Ramos (cell line): ENCODE results near the gene ANLN.
"Not testable (repeated sequence)": the region's sequence is repeated elsewhere in the genome, so short reads cannot be mapped to it uniquely, and the experiment has no call there.

Source experiments
- in situ Hi-C: fragments of 300-500 bp; cut with MboI; formaldehyde crosslinking; loops from one replicate; pipeline ENCODE4 v1.14.3; 2022; ENCODE audit warnings: low sequenced_read_pairs; ENCODE audit not compliant: unreplicated experiment

Gene ANLN

DNA sequence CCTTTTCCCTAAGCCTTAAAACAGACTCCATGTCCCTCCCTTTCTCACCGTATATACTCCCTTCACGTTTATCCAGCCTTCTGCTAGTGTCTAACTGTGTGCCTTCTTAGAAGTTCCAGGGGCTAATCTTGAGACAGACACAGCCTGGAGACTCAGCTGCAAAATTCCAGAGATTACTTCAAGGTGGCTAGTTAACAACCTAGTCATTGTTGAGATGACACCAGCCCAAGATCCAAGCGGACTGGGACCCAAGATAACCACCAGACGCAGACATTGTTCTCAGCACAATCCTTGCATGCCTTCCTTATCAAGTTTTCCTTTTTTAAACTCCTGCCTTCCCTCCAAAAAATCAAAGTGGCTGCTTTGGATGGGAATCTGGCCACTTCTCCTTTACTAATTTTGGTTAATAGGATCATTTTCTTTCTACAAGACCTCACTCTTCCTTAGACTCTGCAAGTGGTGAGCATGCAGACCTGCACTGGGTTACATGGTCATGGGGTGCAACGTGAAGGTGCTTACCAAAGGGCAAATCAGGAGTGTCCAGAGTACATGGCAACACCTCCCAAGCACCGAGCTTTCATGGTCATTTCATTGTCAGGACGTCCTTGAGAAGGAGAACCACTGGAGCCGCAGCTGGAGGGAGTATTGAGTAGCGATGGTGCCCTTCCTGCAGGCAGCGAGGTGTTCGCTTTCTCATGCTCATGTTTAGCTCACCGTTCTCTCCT is 69.7 kb downstream of the ANLN start:
- in situ Hi-C loops = loop anchor here (25.0 kb wide), 1 partner anchor 728 kb away; no protein-coding TSS in a partner anchor

DNA sequence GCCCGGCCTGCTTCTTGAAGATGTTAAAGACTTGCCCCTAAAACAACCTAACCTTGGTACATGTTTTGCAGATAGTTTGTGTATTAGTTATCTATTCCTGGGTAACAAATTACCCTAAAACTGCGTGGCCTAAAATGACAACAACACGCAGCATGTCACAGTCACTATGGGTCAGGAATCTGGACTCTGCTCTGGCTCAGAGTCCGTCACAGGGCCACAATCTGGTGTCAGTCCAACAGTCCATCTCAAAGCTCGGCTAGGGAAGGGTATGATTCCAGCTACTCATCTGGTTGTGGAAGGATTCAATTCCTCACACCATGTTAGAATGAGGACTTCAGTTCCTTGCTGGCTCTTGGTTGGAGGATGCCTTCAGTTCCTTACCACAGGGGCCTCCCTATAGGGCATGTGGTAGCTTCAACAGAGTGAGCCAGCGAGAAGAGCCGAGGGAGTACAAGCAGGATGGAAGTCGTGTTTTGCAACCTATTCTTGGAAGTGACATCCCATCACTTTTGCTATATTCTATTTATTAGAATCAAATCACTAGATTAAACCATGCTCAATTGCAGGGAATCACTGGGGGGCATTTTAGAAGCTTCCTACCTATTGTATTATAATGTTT is 71.3 kb downstream of the ANLN start:
- in situ Hi-C loops = loop anchor here (25.0 kb wide), 1 partner anchor 726 kb away; no protein-coding TSS in a partner anchor

DNA sequence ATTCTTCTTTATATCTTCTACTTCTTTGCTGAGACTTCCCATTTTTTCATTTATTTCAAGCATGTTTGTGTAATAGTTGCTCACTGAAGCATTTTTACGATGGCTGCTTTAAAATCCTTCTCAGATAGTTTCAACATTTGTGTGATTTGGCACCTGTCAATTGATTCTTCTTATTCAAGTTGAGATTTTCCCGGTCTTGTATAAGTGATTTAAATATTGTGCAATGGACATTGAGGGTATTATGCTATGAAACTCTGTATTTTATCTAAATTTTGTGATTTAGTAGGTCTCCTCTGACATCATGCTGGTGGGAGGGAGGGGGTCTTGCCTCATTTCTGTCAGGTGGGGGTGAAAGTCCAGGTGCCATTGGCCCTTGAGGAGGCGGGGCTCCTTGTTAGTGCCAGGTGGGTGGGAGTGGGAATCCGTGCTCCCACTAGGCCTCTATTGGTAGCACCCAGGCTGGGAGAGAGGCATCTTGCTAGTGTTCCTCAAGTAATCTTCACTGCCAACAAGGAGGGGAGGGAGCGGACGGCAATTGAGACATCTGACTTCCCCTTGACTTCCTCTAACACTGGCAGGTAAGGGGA is 73.0 kb downstream of the ANLN start:
- in situ Hi-C loops = loop anchor here (25.0 kb wide), 1 partner anchor 725 kb away; no protein-coding TSS in a partner anchor

DNA sequence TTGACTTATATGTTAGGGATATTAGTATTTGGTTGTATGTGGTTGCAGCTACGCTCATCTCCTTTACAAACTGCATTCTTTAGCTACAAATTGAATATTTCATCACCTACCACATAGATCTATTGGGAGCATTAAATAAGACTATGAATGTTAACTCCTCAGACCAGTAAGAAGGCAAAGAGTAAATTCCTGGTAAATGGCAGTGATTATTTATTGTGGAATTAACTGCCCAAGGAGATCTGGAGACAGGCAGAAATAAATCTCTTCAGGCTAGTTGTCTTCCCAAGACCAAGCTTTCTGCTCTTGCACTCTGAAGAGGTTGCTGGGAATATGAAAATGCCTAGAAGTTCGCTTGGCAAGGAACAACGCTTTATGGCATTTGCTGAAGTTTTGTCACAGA is 74.6 kb downstream of the ANLN start:
- in situ Hi-C loops = loop anchor here (25.0 kb wide), 1 partner anchor 723 kb away; no protein-coding TSS in a partner anchor

DNA sequence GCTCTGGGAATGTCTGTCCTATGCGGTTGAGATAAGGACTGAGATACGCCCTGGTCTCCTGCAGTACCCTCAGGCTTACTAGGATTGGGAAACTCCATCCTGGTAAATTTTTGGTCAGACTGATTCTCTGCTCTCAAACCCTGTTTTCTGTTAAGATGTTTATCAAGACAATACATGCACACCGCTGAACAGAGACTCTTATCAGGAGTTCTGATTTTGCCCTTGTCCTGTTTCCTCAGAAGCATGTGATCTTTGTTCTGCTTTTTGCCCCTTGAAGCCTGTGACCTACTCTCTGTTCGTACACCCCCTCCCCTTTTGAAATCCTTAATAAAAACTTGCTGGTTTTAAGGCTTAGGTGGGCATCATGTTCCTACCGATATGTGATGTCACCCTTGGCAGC is 76.3 kb downstream of the ANLN start:
- in situ Hi-C loops = loop anchor here (25.0 kb wide), 1 partner anchor 721 kb away; no protein-coding TSS in a partner anchor

DNA sequence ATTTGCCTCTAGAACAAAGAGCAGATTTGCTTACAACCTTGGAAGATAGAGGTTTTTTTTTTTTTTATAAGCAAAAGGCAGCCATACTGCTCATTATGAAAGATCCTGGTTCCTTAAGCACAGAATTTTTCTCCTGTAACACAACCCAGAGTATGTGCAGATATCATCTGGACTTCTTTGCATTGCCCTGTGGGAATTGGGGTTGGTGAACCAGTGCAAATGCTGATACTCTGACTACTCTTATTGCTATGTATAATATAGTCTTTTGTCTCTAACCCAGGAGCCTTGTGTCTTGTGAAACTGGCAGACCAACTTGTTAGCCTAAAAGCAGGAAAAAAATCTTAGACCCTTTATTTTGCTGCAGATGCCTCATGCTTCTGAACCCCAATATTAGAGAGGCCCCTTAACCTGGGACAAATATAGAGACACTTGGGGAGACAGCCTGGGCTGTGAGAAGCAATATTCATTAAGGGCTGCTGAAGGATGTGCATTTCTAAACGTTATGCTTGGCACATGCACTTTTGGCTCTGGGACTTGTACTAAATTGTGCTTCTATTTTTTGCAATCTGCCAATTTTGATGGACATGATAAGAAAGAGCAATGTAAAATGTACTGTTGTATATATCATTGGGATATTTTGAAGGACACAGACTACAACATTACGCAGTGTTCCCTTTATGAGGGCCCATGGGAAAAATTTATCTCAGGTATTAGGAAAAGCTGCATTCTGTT is 78.9 kb downstream of the ANLN start:
- in situ Hi-C loops = loop anchor here (25.0 kb wide), 1 partner anchor 719 kb away; no protein-coding TSS in a partner anchor

DNA sequence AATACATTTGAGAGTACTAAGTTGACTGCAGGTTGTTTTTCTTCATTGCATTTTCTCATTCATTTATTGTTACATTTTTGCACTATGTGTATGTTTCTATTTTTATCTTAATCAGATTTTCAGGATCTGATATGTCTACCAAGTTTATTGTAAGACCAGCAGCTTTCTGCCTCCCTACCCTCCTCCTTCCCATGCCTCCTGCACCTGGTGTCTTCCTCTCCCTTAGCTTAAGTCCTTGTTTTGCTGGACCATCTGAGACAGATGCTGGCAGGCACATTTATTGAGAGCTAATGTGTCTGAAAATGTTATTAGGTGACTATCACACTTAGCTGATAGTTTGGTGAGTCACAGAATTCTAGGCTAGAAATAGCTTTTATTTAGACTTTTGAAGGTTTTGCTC is 79.6 kb downstream of the ANLN start:
- in situ Hi-C loops = loop anchor here (25.0 kb wide), 1 partner anchor 718 kb away; no protein-coding TSS in a partner anchor

DNA sequence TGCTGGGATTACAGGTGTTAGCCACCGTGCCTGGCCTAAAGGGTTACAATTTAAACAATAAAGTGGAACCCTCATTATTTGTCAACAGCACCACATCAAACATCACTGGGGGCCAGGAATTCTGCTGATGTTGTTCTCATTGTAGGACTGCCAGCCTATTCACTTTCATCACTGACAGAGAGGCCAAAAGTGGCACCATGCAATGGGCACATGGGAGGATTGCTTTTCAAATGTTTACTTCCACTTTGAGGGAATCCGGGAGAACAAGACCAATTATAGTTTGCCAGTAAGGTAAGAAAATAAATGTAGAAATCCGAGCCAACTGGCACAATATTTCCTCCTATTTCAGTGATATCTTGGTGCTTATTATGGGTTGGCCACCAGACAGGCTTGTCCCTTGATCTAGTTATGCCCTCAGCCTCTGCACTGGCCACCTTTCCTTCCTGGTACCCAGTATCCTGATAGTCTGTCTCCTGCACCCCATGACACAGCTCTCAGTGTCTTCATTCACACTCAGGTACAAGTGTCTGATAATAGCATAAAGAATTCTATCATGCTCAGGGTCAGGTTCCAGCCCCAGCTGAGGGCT is 82.6 kb downstream of the ANLN start:
- in situ Hi-C loops = loop anchor here (25.0 kb wide), 1 partner anchor 715 kb away; no protein-coding TSS in a partner anchor

DNA sequence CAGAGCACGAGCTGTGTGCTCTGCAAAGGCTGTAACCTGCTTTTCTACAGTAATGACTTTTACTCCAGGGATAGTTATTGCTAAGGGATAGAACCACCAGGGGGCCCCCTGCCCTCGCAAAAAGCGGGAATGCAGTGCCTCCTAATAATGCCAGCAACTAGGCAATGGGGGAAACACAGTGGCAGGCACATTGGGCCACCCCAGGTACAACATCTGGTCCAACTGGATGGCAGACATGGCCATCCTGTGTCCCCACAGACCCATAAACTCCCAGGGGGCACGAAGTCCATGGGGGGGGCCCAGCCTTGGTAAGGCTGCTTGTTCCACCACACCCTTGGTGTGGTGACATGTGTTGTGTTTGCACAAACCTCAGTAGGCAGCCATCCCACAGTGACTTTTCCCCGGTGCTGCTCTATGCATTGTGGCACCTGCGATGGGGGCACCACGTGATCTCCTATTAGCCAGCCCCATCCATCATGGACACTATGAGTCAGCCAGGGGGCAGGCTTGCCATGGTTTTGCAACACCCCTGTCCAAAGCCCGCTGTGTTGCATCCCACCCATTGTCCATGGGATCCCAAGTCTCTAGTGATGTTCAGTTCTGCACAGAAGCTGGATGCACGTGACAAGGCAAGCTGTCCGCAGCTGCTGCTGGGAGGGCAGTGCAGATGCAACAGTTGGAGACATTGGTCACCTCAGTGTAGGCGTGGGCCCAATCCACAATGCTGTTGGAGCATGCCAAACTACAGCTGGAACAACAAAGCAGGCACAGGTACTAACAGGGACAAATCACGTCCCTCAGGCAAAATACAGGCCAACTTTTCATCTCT is 84.0 kb downstream of the ANLN start:
- in situ Hi-C loops = loop anchor here (25.0 kb wide), 1 partner anchor 714 kb away; no protein-coding TSS in a partner anchor

DNA sequence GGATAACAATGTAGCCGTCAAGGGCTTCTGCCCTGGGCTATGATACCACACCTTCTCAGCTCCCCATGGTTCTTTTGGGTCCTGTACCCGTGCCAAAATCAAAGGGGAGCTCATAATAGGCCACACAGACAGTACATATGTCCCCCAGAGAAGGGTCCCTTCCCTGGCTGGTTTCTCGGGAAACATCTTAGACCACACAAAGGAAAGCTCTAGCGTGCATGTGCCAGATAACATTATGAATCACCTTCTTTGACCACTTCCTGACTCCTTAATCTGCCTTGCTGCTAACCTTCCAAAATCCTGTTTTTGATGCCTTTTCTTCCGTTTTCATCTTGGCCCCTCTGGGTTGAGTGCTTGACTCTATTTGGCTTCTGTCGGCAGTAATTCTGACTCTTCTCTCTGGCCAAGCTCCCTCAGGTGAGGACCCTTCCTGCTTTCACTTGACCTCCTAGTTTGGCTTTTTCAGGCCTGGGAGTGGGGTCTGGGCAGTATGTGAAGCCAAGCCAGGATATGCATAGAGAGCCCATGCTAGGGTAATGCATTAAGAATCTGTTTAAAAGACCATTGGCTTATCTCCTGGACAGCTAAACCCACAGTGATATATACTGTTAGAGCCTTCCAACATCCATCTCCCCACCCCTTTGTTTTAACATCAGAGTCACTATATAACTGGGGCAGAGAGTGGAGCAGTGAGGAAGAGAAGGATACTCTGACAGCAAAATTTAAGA is 84.8 kb downstream of the ANLN start:
- in situ Hi-C loops = loop anchor here (25.0 kb wide), 1 partner anchor 713 kb away; no protein-coding TSS in a partner anchor

DNA sequence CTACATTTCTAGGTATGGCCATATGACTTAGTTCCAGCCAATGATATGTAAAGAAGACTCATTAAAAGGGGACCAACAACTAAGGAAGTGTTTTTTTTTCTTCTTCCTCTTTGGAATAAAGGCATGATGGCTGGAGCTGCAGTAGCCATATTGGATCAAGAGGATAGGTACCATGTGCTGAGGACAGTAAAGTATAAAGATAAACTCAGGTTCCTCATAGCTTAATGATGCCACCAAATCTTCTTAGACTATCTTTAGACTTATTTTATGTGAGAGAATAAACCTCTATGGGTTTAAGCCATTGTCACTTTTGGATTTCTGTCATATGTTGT is 85.3 kb downstream of the ANLN start:
- in situ Hi-C loops = no loop called here

DNA sequence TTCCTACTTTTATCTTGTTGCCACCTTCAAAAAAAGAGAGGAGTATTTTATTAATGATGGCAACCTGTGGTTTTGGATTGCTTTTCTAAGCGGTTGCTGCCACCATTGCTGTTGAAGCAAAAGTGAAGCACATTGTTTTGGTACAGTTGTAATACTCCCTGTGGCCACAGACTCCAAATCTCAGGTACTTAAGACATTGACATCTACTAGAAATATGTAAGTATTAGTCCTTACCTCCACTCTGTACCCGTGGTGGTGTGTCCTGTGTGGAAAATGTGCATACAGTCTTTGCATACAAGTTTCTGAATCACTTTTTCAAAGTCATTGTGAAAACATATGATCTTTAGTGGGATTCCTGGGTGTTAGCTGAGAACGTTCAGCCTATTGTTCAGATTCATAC is 85.7 kb downstream of the ANLN start:
- in situ Hi-C loops = no loop called here

DNA sequence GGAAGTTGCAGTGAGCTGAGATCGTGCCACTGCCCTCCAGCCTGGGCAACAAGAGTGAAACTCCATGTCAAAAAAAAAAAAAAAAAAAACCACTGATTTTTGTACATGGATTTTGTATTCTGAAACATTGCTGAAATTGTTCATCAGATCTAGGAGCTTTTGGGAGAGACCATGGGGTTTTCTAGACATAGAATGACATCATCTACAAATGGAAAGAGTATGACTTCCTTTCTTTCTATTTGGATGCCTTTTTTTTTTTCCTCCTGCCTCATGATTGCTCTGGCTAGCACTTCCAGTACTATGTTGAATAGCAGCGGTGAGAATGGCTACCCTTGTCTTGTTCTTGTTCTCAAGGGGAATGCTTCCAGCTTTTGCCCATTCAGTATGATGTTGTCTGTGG is 89.1 kb downstream of the ANLN start:
- in situ Hi-C loops = no loop called here

DNA sequence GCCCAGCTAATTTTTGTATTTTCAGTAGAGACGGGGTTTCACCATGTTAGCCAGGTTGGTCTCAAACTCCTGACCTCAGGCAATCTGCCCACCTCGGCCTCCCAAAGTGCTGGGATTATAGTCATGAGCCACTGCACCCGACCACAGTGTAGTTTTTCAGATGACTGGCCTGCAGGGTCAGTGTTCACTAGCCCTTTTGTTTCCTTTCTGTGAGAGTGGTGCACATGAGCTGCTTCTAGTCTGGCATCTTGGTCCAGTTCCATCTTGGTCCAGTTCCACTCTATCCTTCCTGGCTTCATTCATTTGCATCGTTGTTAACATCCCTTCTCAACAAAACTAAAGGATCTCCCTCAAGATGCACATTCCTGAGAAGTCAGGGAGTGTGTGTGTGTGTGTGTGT is 94.2 kb downstream of the ANLN start:
- in situ Hi-C loops = not testable (repeated sequence)

DNA sequence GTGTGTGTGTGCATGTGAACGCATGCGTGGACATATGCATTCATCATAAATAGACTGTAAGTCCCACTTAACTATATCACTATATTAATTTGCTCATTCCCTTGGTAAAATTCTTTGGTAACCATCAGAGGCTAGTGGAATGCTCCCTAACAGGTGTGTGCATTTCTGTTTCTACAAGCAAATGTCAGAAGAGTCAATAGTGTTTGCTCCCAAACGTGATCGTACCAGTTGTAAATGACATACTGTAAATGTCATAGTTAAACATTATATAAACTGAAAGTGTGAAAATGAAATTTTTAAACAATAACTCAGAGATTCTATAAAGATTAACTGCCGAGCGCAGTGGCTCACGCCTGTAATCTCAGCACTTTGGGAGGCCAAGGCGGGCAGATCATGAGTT is 94.6 kb downstream of the ANLN start:
- in situ Hi-C loops = no loop called here

DNA sequence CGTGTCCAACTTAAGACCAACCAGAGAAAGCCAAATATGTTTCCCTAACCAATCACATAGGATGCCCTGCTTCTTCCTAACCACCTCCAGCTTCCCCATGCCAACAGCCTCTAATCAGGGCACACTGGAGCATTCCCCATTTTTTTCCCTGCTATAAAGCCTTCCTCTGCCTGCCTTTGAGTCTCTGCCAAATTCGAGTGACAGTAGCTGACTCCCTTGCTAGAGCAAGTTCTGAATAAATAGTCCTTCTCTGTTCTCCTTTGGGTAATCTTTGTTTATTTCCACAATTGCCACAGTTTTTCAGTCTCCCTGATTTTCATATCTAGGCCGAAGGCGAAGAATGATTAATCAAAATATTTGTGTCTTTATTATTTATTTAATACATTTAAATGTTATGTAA is 96.7 kb downstream of the ANLN start:
- in situ Hi-C loops = no loop called here

DNA sequence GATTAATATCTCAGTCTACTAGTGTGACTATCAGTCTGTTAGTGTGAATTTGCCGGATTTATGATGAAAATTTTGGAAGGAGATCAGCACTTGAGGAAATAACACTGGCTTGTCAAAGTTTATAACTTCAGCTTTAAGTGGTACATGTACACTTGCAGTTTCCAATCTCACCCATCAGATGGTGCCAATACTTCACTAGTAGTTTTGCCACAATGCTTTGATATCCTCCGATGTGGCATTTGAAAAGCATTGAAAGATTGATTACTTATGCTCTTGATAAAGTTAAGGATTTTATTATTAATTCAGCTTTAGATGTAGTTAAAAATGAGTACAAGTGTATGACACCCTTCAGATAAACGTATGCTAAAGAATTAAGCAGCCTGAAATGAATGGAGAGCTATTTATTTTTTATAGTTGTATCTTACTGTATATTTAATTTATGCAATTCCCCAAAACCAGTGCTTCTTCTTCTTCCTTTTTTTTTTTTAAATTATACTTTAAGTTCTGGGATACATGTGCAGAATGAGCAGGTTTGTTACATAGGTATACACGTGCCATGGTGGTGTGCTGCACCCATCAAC is 98.2 kb downstream of the ANLN start:
- in situ Hi-C loops = no loop called here

DNA sequence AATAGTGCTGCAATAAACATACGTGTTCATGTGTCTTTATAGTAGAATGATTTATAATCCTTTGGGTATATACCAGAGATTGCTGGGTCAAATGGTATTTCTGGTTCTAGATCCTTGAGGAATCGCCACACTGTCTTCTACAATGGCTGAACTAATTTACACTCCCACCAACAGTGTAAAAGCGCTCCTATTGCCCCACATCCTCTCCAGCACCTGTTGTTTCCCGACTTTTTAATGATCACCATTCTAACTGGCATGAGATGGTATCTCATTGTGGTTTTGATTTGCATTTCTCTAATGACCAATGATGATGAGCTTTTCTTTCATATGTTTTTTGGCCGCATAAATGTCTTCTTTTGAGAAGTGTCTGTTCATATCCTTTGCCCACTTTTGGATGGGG is 99.0 kb downstream of the ANLN start:
- in situ Hi-C loops = not testable (repeated sequence)
